HK-2 (cell line): Measurements from ENCODE around the gene LYZL4.
A peak's percentile ranks its signal among the peaks of the same experiment; 100 is the strongest.

ENCODE experiments used
- DNase-seq: peaks from one replicate; pipeline ENCODE4 v3.0.0-alpha.2; 2018; ENCODE audit not compliant: unreplicated experiment

Gene LYZL4, protein sequence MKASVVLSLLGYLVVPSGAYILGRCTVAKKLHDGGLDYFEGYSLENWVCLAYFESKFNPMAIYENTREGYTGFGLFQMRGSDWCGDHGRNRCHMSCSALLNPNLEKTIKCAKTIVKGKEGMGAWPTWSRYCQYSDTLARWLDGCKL

DNA sequence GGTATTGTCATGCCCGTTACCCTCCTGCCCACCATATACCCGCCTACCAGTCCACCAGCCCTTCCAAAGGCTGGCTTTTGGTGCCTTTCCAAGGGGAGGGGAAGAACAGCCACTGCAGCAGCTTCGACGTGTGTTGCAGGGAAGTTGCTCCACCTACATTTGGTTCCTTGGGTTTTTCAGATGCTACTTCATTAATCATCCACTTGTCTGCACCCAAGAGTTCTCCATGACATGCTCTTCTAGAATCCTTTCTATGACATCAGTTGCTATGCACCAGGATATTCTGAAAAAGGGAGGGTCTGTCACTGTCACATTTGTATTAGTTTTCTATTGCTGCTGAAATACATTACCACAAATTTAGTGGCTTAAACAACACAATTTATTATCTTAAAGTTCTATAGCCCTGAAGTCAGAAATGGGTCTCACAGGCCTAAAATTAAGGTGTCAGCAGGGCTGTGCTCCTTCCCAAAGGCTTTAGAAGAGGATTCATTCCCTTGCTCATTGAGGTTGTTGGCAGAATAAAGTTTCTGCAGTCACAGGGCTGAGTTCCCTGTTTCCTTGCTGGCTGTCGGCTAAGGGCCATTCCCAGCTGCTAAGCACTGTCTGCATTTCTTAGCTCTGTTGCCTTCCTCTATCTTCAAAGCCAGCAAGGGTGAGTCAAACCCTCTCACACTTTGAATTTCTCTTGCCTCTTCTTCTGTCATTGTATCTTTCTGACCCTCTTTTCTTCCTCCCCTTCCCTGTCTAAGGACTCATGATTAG lies at the start of gene LYZL4:
Gene LYZL4, minus strand, starts transcription at position 241 of the 762 bp plus-strand sequence. CDS start 3,359 bp downstream, outside the sequence.
- no peak for DNase-seq

GRCh38 chr3:42459151-42459550 lies 48.7 kb upstream of the LYZL4 start:
- DNase-seq, result no peak

- no peak for DNase-seq
These were observed 45.8 kb upstream of the LYZL4 start for GRCh38 chr3:42456211-42456610.

DNA sequence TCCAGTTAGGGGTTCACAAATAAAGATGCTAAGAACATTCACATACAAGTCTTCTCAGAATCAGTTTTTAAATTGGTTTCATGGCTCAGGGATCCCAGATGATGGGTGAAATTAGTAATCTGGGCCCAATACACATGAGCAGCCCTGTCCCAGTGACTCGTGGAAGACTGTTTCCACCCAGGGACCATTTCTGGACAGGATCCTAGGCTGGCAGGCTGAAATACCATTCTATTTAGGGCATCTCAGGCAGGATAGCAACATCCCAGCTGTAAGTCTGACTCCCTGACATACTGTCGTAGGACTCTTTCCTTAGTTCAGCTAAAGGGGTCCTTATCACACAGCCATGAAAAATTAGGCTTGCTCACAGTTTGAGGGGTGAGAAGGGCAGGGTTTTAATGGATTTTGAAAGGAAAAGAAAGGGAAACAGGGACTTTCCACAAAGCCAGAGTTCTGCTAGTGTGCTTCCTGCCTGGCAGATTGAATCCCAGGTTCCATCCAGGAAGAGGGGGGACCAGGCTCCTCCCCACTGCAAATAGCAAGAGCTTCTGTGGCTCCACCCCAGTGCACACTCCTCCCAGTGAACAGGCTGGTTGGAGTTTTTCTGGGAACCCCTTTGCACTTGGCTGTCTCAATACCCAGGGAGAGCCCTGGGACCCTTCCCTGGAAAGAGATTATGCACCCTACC lies 41.3 kb upstream of the LYZL4 start:
- no peak for DNase-seq

- no peak for DNase-seq
These were observed 40.7 kb upstream of the LYZL4 start for GRCh38 chr3:42451116-42451515.

GRCh38 chr3:42450567-42450966 lies 40.2 kb upstream of the LYZL4 start:
- no peak for DNase-seq

DNA sequence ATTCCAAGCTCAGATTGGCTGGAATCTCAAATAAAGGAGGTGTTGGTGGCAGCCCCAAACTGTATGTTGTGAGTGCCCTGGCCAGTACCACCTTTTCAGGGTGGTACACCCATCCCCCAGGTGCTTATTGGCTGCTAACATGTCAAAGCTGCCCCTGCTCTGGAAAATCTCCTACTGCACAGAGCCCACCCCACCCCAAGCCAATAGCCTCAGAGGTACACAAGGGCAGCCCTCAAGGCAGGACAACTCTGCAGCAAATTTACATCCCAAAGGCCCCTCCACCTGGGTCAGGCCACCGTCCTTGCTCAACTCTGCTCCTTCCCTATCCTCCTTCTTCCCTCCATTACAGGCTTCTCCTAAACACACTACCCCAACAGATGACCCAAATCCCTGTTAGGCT lies 37.1 kb upstream of the LYZL4 start:
- DNase-seq, result no peak

GRCh38 chr3:42446111-42447050 lies 36.0 kb upstream of the LYZL4 start:
- DNase-seq, result no peak

DNA sequence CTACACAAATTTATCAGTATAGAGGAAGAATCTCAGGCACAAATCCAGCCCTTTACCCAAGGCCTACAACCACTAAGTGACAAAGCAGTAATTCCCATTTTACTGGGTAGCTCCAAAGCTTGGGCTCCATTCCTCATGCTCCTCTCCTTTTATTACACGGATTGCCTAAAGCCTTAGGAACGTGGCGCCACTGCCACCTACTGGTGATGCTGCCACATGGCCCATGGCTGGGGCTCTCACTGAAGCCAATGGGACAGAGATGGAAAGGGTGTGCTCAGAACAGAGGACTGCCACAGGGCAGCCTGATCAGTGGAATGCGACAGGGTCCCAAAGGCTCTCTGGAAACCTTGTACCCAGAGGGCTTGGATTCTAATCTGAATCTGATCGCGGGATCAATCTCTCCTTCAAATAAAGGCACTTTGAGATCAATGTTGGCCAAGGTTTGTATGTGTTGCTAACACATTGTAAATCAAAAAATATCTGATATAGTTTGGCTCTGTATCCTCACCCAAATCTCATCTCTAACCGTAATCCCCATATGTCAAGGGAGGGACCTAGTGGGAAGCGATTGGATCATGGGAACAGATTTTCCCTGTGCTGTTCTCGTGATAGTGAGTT lies 33.5 kb upstream of the LYZL4 start:
- DNase-seq, result peak; percentile 69

DNA sequence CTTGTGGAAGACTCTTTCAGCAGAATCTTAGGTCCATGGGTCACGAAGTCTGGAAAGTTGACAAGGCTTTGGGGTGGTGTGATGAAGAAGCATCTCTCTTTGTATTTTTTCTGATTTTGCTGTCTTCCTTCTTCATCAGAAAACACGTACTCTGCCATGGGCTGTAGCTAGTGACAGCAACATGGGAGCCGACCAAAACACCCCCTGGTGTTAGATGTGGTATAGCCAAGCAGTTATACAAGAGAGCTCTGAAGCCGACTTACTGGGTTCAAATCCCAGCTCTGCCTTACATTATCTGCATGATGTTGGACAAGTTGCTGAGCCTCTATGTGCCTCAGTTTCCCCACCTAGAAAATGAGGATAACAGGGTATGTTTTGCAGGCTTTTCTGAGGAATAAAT lies 32.9 kb upstream of the LYZL4 start:
- no peak for DNase-seq

- no peak for DNase-seq
These were observed 32.2 kb upstream of the LYZL4 start for GRCh38 chr3:42442640-42443039.

DNA sequence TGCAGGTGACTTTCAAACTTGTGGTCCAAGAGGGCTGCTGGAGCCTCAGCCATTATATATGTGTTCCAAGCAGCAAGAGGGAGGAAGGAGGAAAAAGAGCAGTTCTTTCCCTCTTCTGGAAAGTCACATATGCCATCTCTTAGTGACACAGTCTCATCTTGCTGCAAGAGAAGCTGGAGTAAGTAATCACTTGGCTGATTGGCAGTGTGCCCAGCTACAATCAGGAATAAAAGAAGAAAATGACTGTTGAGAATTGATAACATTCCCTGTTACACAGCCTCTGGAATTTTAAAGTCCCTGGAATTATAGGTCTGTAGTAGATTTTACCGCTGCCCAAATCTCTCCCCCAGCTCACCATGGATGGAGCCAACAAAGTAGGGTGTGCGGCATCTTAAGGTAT lies 31.4 kb upstream of the LYZL4 start:
- no peak for DNase-seq

- DNase-seq, result no peak
These were observed 30.5 kb upstream of the LYZL4 start for GRCh38 chr3:42440924-42441323.

GRCh38 chr3:42439261-42440115 lies 29.1 kb upstream of the LYZL4 start:
- no peak for DNase-seq

DNA sequence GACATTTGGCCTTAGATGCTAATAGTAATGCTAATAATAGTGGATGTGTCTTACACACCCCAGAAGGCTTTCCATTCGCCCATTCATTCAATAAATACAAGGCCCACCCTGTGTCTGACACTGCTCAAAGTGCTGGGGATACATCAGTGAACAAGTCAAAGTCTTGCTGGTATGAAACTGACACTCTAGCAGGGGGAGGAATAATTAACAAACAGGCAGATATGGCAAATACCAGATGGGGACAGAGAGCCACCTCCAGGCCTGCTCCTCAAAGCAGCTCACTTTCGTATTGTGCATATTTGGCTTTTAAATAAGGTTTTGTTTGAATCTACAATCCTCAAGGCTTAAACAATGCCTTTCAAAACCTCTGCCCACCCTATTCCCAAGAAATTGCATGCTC lies 28.3 kb upstream of the LYZL4 start:
- no peak for DNase-seq

- no peak for DNase-seq
These were observed 27.8 kb upstream of the LYZL4 start for GRCh38 chr3:42438193-42438592.

DNA sequence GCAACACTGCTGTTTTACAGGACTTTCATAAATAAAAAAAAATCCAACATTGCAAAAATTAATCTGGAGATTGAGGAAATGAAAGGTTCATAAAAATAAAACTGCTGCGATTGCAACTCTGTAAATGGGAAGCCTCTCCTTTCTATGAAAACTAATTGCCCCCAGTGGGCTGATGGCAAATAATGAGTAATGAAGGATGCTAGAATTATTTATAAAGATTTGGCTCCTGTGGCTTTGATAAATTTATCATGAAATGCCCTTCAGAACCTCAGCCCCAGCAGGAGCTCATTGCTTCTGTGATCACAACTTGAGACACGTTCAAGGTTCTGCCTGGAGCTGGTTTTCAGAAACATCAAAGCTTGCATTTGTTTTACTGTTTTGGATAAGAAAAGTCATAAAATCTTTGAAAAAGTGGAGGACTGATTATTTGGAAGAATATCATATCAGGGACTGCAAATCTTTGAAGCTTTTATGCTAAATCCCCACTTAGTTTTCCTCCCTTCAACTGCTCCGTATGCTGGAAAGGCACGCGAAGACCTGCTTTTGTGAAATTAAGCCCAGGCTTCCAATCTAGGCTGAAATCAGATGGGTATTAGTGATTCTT lies 24.5 kb upstream of the LYZL4 start:
- no peak for DNase-seq

GRCh38 chr3:42432485-42432884 lies 22.1 kb upstream of the LYZL4 start:
- DNase-seq, result no peak

DNA sequence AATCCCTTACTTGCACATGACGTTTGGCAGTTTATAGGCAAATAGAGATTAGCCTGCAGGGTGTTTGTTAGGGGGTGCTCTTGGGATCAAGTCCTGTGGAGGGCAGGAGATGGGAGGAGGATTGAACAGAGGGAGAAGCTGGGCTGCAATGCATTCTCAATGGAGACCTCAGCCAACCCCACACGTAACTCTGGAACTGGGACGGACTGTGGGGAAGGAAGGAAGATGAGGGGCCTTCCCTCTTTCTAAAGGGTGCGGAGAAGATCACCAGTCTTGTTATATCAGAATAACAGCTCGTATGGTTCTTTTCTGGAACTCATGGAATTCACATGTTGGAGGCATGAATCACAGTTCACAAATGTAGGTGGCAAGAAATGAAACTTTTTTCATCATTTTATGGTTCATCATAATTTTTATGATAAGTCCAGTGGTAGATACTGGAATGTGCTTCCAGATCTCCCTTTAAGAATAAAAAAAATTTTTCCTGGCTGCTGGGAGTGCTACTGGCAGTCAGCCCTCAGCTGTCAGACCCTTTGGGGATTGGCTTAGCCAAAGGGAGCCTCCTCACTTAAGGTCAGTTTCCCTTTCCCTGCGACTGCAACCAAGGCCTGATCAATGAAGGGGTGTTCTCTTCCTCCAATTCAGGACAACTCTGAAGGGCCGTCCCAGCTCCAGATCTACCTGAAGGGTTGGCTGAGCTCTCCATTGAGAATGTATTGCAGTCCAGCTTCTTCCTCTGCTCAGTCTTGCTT lies 20.5 kb upstream of the LYZL4 start:
- DNase-seq, result no peak
